CD4-positive, CD25-positive, alpha-beta regulatory T cell (primary cell): ENCODE results near the gene SLC35E1. TPM values are rescaled to one million over a fixed set of nuclear protein-coding genes. Genes with fewer than 3 reads are reported as not detected.

ENCODE experiments used
- ATAC-seq, 2 donors: fragments of 150-1000 bp; cut with Tn5 transposase; one replicate each; pipeline ENCODE4 v1.10.0; 2021; ENCODE audit warnings: low read depth in 2 of 2, moderate number of reproducible peaks in 2 of 2, moderate library complexity in 1 of 2
- DNase-seq, 3 donors: peaks; one replicate each; pipeline versions ENCODE4 v3.0.0 to v3.0.0-alpha.2; 2012 to 2022; ENCODE audit warnings: mixed read lengths in 1 of 3
- H3K27ac ChIP-seq: one replicate; pipeline ENCODE4 v1.7.0; 2013; ENCODE audit warnings: mild to moderate bottlenecking, low read length; ENCODE audit not compliant: insufficient read depth, poor library complexity, severe bottlenecking
- H3K27me3 ChIP-seq: one replicate; pipeline ENCODE4 v1.7.0; 2013; ENCODE audit warnings: low read length; ENCODE audit not compliant: control insufficient read depth, insufficient read depth
- H3K36me3 ChIP-seq: one replicate; pipeline ENCODE4 v1.7.0; 2013; ENCODE audit warnings: mild to moderate bottlenecking, low read length, moderate library complexity; ENCODE audit not compliant: control insufficient read depth, insufficient read depth
- H3K4me1 ChIP-seq: 2 replicates; pipeline ENCODE4 v1.7.0; 2013; ENCODE audit warnings: mild to moderate bottlenecking, low read length; ENCODE audit not compliant: insufficient read depth, control insufficient read depth, poor library complexity, severe bottlenecking
- H3K4me3 ChIP-seq: one replicate; pipeline ENCODE4 v1.7.0; 2013; ENCODE audit warnings: low read depth, mild to moderate bottlenecking, low read length, moderate library complexity
- H3K9me3 ChIP-seq, 2 experiments: 1 replicate in 1 of 2; 2 replicates in 1 of 2; pipeline ENCODE4 v1.7.0; 2013; ENCODE audit warnings: low read length in 2 of 2, mild to moderate bottlenecking in 1 of 2, moderate library complexity in 1 of 2; ENCODE audit not compliant: control insufficient read depth in 2 of 2
- H3K27ac Mint-ChIP-seq, 3 donors: one replicate each; pipeline ENCODE4 v1.8.0; 2020 to 2022; ENCODE audit warnings: mild to moderate bottlenecking in 3 of 3, mixed read lengths in 3 of 3, moderate library complexity in 2 of 3
- H3K27me3 Mint-ChIP-seq: one replicate; pipeline ENCODE4 v1.8.0; 2022; ENCODE audit warnings: mild to moderate bottlenecking, mixed read lengths
- H3K36me3 Mint-ChIP-seq: one replicate; pipeline ENCODE4 v1.8.0; 2020; ENCODE audit warnings: mixed read lengths
- H3K4me1 Mint-ChIP-seq, 4 donors: one replicate each; pipeline ENCODE4 v1.8.0; 2020 to 2022; ENCODE audit warnings: mixed read lengths in 4 of 4, mild to moderate bottlenecking in 1 of 4
- H3K4me3 Mint-ChIP-seq, 4 donors: one replicate each; pipeline ENCODE4 v1.8.0; 2020 to 2022; ENCODE audit warnings: mild to moderate bottlenecking in 4 of 4, mixed read lengths in 4 of 4, moderate library complexity in 3 of 4
- H3K9me3 Mint-ChIP-seq, 7 donors: one replicate each; pipeline ENCODE4 v1.8.0; 2020 to 2022; ENCODE audit warnings: mixed read lengths in 7 of 7, mild to moderate bottlenecking in 3 of 7, moderate library complexity in 2 of 7
- polyA plus RNA-seq, 4 donors: library from polyadenylated mRNA; unstranded; fragments of 300-500 nt; fragmentation: Illumina TruSeq; gene quantifications; one replicate each; pipeline ENCODE4 v1.2.3, GENCODE V29; 2021
- total RNA-seq: library from RNA; stranded (reverse); gene quantifications from one replicate; pipeline ENCODE4 v1.2.3, GENCODE V29; 2022

The SLC35E1 gene
- total and polyA plus RNA-seq, 5 donors from 2014 or later, result 19.0 to 93.1 (median 28.2) TPM

GRCh38 chr19:16542045-16542909, 29.9 kb downstream of the SLC35E1 start, which contains the start of gene CHERP:
CHERP (minus strand) TSS chr19:16542437; CDS start chr19:16542378, 59 bp downstream.
- Mint-ChIP-seq H3K4me3 (peak within 1 kb of the TSS; percentile 90 to 97 (median 94)), H3K4me1 (peaks cover 19 to 67% (median 34%) of the 10 kb centered on the region in 4 donors), H3K36me3 (peaks cover 21% of the 10 kb centered on the region), H3K9me3 (no peaks in the 10 kb centered on the region), H3K27me3 (no peaks in the 10 kb centered on the region), H3K27ac (peak within 1 kb of the TSS; percentile 80 to 93 (median 92))
- H3K4me1 ChIP-seq, result peaks cover 60% of the 10 kb centered on the region
- peak; percentile 94 to 96 (median 95) for DNase-seq
- peak within 1 kb of the TSS; percentile 91 for H3K4me3 ChIP-seq
- H3K27ac ChIP-seq, result peak within 1 kb of the TSS; percentile 85
- no peaks in the 10 kb centered on the region for H3K27me3 ChIP-seq
- H3K36me3 ChIP-seq, result peaks cover 17% of the 10 kb centered on the region
- ATAC-seq, result peak; percentile 86 to 87
- H3K9me3 ChIP-seq, result no peaks in the 10 kb centered on the region

DNA sequence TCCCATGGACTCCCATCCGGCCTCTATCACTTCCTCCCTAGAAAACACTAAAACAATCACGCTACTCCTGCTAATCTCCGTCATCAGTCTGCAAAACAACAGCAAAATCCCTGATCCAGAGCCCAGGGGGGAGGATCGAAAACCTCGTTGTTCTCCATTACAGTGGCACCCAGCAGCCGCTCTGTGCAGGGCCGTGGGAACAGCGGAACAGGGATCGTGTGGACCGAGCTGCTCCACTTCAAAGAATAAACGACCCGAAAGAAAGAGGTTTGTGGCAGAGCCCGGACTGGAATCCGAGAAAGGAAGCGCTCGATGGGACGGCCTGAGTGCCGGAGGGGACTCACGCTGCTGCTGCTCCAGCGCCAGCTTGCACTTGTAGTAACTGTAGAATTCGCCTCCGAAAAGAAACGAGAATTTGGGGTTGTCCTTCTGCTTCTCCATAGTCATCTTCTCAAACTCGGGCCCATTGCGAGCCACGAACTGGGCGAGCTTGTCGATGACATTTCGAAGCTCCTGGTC, 30.6 kb downstream of the SLC35E1 start:
- Mint-ChIP-seq H3K27ac (peak overlapping the region; percentile 74 to 93 (median 92)), H3K27me3 (no peaks in the 10 kb centered on the region), H3K4me1 (peaks cover 19 to 70% (median 36%) of the 10 kb centered on the region in 4 donors), H3K9me3 (no peaks in the 10 kb centered on the region), H3K36me3 (peaks cover 23% of the 10 kb centered on the region), H3K4me3 (peak overlapping the region; percentile 88 to 97 (median 94))
- peak overlapping the region; percentile 85 for H3K27ac ChIP-seq
- peak in 1 of 3 donors; percentile 37 for DNase-seq
- peaks cover 21% of the 10 kb centered on the region for H3K36me3 ChIP-seq
- H3K9me3 ChIP-seq, result no peaks in the 10 kb centered on the region
- ATAC-seq, result no peak
- H3K27me3 ChIP-seq, result no peaks in the 10 kb centered on the region
- peaks cover 60% of the 10 kb centered on the region for H3K4me1 ChIP-seq
- peak overlapping the region; percentile 91 for H3K4me3 ChIP-seq

DNA sequence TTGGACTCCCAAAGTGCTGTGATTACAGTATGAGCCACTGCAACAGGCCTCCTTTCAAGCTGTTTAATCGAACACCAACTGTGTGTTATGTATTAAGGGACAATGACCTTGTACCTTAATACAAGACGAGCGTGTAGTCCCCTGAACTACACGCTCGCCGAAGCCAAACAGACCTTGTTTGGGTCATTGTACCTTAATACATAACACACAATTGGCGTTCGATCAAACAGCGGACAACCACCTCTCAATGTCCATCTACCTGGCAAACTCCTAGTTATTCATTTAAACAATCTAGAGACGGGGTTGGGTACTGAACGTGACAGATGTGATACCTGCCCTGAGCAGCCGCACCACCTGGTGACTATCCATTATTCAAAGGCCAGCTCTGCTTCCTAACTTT, 31.3 kb downstream of the SLC35E1 start:
- H3K36me3 Mint-ChIP-seq, result peaks cover 23% of the 10 kb centered on the region
- Histone ChIP-seq H3K27me3 (no peaks in the 10 kb centered on the region), H3K4me3 (peak overlapping the region; percentile 91), H3K27ac (peak overlapping the region; percentile 85), H3K36me3 (peaks cover 26% of the 10 kb centered on the region), H3K9me3 (no peaks in the 10 kb centered on the region), H3K4me1 (peaks cover 60% of the 10 kb centered on the region)
- no peak for ATAC-seq
- peak overlapping the region; percentile 88 to 97 (median 94) for H3K4me3 Mint-ChIP-seq
- H3K27me3 Mint-ChIP-seq, result no peaks in the 10 kb centered on the region
- no peak for DNase-seq
- peak overlapping the region in 2 of 3 donors; percentile 92 to 93 for H3K27ac Mint-ChIP-seq
- H3K9me3 Mint-ChIP-seq, result no peaks in the 10 kb centered on the region
- H3K4me1 Mint-ChIP-seq, result peaks cover 19 to 70% (median 36%) of the 10 kb centered on the region in 4 donors

DNA sequence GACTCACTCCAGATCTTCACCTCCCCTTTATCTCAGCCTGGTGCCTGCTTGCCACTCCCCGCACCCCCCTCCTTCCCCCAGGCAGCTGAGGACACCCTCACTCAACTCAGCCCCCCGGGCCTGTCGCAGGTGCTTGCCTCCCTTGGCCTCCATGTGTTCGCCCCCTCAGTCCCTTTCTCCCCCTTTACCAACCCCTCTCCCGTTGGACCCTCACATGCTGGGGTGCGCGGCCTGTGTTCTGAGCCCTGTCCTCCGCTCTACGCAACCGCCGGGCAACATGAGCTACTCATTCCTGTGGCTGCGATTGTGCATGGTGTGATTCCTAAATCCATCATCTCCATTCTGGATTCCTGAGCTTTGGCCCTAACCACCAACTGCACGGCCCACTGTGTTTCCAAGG, 35.1 kb downstream of the SLC35E1 start:
- peaks cover 62% of the 10 kb centered on the region for H3K36me3 ChIP-seq
- Mint-ChIP-seq H3K27me3 (no peaks in the 10 kb centered on the region), H3K27ac (no peak overlapping the region), H3K36me3 (peaks cover 27% of the 10 kb centered on the region), H3K4me3 (no peak overlapping the region), H3K9me3 (no peaks in the 10 kb centered on the region), H3K4me1 (peaks cover 8 to 45% (median 21%) of the 10 kb centered on the region in 4 donors)
- ATAC-seq (no peak), DNase-seq (no peak)
- no peaks in the 10 kb centered on the region for H3K27me3 ChIP-seq
- H3K4me1 ChIP-seq, result peaks cover 29% of the 10 kb centered on the region
- no peak overlapping the region for H3K27ac ChIP-seq
- no peak overlapping the region for H3K4me3 ChIP-seq
- no peaks in the 10 kb centered on the region for H3K9me3 ChIP-seq

- DNase-seq, result no peak
- peaks cover 2 to 39% (median 16%) of the 10 kb centered on the region in 4 donors for H3K4me1 Mint-ChIP-seq
- Histone ChIP-seq H3K4me3 (no peak overlapping the region), H3K27me3 (no peaks in the 10 kb centered on the region), H3K27ac (no peak overlapping the region), H3K4me1 (peaks cover 20% of the 10 kb centered on the region), H3K9me3 (no peaks in the 10 kb centered on the region), H3K36me3 (peaks cover 72% of the 10 kb centered on the region)
- no peaks in the 10 kb centered on the region for H3K9me3 Mint-ChIP-seq
- no peak overlapping the region for H3K27ac Mint-ChIP-seq
- H3K36me3 Mint-ChIP-seq, result peaks cover 32% of the 10 kb centered on the region
- no peak for ATAC-seq
- H3K4me3 Mint-ChIP-seq, result no peak overlapping the region
- H3K27me3 Mint-ChIP-seq, result no peaks in the 10 kb centered on the region
These were observed 36.1 kb downstream of the SLC35E1 start for GRCh38 chr19:16536130-16536529.

DNA sequence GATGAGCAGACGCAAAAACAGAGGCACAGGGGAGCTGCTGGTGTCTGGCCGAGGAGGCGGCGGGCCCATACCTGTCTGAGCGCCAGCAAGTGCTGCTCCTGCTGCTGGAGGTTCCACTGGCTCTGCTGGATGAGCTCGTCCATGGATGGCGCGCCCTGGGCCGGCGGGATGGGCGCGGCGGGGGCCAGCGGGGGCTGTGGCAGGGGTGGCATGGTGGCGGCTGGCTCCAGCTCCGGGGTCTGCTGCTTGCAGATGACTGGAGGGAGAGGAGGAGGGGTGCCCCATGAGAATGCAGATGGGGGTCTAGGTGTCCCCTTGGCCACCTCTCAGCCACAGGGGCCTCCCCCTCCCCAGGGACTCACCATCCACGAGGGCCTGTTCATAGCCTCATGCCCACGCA, 36.8 kb downstream of the SLC35E1 start:
- Mint-ChIP-seq H3K4me3 (no peak overlapping the region), H3K27ac (no peak overlapping the region)

GRCh38 chr19:16532440-16533234, 39.6 kb downstream of the SLC35E1 start:
- Histone ChIP-seq H3K27me3 (no peaks in the 10 kb centered on the region), H3K9me3 (no peaks in the 10 kb centered on the region), H3K4me3 (no peak overlapping the region), H3K36me3 (peaks cover 90% of the 10 kb centered on the region), H3K4me1 (no peaks in the 10 kb centered on the region), H3K27ac (no peak overlapping the region)
- DNase-seq (no peak), ATAC-seq (no peak)
- no peaks in the 10 kb centered on the region for H3K9me3 Mint-ChIP-seq
- no peak overlapping the region for H3K4me3 Mint-ChIP-seq
- H3K36me3 Mint-ChIP-seq, result peaks cover 22% of the 10 kb centered on the region
- H3K4me1 Mint-ChIP-seq, result peaks cover 0 to 7% (median 5%) of the 10 kb centered on the region in 4 donors
- no peaks in the 10 kb centered on the region for H3K27me3 Mint-ChIP-seq
- no peak overlapping the region for H3K27ac Mint-ChIP-seq

More for the DNA sequence above, 36.8 kb downstream of the SLC35E1 start:
- H3K9me3 ChIP-seq, result no peaks in the 10 kb centered on the region
- H3K9me3 Mint-ChIP-seq, result no peaks in the 10 kb centered on the region
- DNase-seq (no peak), ATAC-seq (no peak)
- no peaks in the 10 kb centered on the region for H3K27me3 ChIP-seq
- no peak overlapping the region for H3K27ac ChIP-seq
- no peaks in the 10 kb centered on the region for H3K27me3 Mint-ChIP-seq
- H3K36me3 ChIP-seq, result peaks cover 79% of the 10 kb centered on the region
- H3K36me3 Mint-ChIP-seq, result peaks cover 33% of the 10 kb centered on the region
- peaks cover 0 to 32% (median 13%) of the 10 kb centered on the region in 4 donors for H3K4me1 Mint-ChIP-seq
- no peak overlapping the region for H3K4me3 ChIP-seq
- peaks cover 13% of the 10 kb centered on the region for H3K4me1 ChIP-seq
